DMS153 treated with DMSO at 0.1 percent for 48 hours (cell line): ENCODE data around the gene EVL.
A peak's percentile ranks its signal among the peaks of the same experiment; 100 is the strongest.
"Not testable (repeated sequence)": the region's sequence is repeated elsewhere in the genome, so short reads cannot be mapped to it uniquely, and the experiment has no call there.

ENCODE experiments used
- DNase-seq: peaks from one replicate; lab custom pipeline; 2025; ENCODE audit not compliant: unreplicated experiment; lab: John Stamatoyannopoulos, UW

The EVL gene

GRCh38 chr14:100159865-100160533, 94.8 kb downstream of the EVL start:
- no peak for DNase-seq

GRCh38 chr14:100160534-100160916, 95.3 kb downstream of the EVL start:
- no peak for DNase-seq

- DNase-seq, result no peak
These were observed 100.2 kb downstream of the EVL start for GRCh38 chr14:100165376-100165775.

GRCh38 chr14:100165831-100166440, 100.7 kb downstream of the EVL start:
- no peak for DNase-seq

DNA sequence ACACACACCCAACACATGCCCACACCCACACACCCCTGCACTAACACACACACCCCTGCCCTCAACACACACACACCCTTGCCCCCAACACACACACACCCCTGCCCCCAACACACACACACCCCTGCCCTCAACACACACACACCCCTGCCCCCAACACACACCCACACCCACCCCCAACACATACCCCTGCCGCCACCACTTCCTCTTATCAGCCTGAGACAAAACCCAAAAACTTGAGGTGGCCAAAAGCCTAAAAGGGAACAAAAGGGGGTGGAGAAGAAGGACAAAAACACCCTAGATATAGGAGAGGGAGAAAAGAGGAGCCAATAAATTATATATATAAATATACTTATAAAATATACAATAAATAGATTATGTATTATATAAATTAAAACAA, 103.3 kb downstream of the EVL start:
- DNase-seq, result no peak

DNA sequence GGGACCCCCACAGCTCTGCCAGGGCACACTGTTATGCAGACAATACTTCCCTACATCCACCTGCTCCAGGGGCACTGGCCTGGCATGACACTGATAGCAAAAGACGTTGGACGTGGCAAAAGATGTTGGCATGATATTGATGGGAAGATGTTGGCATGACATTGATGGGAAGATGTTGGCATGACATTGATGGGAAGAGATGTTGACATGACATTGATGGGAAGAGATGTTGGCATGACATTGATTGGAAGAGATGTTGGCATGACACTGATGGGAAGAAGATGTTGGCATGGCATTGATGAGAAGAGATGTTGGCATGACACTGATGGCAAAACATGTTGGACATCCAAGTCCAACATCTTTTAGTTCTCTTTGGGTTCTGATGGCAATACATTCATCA, 105.7 kb downstream of the EVL start:
- DNase-seq, result no peak

GRCh38 chr14:100172811-100173210, 107.6 kb downstream of the EVL start:
- no peak for DNase-seq

DNA sequence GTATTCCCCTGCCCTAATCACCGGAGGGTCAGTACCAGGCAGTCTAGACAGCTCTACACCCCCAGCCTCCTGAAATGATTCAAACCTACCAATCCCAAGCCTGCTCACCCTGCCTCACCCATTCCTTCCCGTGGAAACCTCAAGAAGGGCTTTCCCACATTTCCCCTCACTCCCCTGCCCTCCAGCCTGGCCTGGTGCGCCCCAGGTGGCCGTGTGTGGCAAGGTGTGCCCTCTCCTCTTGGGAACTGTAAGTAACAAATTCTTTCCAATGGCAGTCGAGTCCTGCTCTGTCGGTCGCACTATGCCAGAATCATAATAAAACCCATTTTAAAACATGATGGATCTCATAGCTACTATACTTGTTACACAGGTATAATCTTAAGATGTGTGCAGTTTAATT, 108.1 kb downstream of the EVL start:
- no peak for DNase-seq

DNA sequence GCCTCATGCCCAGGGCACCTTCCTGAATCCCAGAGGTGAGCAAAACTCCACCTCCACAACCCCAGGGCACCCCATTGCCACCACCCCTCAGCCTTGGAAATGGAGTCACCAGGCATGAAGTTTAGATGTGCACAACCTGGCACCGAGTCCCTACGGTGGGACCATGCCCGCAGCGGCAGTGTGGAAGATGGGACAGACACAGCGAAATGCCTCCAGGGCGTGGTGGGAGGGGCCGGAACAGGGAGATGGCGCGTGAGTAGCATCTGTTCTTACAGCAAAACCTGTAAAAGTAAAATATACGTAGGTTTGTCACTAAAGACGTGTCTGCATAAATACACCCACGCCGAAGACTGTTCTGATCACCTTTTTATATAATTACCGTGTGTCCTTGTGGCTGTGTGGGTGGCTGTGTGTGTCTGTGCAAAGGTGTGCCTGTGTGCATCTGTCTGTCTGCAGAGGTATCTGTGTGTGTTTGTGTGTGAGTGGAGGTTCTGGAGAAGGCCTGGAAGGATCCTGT, 111.6 kb downstream of the EVL start:
- DNase-seq, result no peak

GRCh38 chr14:100178691-100179090, 113.5 kb downstream of the EVL start:
- no peak for DNase-seq

DNA sequence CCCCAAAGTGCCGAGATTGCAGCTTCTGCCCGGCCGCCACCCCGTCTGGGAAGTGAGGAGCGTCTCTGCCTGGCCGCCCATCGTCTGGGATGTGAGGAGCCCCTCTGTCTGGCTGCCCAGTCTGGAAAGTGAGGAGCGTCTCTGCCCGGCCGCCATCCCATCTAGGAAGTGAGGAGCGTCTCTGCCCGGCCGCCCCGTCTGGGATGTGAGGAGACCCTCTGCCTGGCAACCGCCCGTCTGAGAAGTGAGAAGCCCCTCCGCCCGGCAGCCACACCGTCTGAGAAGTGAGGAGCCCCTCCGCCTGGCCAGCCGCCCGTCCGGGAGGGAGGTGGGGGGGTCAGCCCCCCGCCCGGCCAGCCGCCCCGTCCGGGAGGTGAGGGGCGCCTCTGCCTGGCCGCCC, 115.4 kb downstream of the EVL start:
- DNase-seq, result not testable (repeated sequence)

DNA sequence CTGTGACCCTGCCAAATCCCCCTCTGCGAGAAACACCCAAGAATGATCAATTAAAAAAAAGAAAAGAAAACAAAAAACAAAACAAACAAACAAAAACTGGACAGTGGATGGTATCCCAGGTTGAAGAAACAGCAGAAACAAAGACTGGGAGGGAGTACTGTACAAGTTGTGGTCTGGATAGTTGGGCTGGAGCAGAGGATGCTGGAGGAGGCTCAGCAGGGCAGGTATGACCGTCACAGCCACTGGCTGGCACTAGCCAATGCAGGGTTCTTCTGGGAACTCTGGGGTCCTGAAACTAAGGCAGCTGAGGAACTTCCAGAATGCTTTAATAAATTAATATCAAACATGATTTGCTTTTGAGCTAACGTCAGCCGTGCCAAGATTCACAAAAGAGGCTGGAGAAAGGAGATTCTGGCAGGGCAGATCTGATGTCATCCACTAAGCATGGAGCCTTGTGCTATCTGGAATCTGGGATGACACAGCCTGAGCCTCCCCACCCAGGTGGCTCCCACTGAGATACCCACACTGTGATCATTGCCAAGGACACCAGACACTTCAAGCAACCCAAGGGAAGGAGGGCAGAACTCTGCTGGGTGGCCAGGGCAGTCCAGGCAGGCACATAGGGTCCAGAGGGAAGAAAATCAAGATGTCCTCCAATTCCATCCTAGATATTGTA, 116.8 kb downstream of the EVL start:
- DNase-seq, result not testable (repeated sequence)

DNA sequence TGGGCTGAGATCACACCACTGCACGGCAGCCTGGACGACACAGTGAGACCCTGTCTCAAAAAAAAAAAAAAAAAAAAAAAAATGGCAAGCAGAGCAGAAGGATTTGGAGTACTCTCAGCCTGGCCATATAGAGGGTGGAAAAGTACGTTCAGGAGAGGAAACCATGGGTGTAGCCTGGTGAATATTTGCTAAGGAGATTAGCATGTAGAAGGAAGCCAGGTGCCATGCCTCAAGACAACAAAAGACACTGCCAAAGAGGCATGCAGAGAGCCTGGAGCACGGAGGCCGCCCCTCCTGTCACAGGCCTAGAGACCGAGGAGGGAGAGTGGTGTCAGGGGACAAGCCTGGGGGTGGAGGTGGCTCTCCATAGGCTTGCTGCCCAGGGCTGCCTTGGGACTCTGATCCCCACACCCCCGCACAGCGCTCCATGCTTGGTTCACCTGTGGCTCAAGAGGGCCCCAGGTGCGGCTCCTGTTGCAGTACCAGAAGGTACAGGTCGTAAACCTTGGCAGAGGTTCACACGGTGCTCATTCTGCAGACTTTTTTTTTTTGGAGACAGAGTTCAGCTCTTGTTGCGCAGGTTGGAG, 122.1 kb downstream of the EVL start:
- DNase-seq, result no peak

- no peak for DNase-seq
These were observed 123.3 kb downstream of the EVL start for GRCh38 chr14:100188392-100189030.

DNA sequence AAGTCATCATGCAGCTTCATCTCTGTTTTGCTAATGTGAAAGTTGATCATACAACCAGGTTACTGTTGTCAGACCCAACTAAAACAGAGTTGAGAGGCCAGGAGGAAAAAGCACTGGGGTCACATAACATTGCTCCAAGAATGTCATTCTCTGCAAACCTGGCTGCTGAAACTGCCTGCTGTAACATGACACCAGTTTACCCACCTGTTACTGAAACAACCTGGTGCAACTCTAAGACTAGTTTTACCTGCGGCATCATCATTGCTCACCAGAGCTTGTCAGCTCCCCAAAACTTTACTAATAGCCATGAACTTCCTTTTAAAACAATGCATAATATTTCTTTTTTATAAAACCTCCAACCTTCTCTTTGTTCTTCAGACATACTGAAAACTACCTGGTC, 124.9 kb downstream of the EVL start:
- DNase-seq, result no peak

DNA sequence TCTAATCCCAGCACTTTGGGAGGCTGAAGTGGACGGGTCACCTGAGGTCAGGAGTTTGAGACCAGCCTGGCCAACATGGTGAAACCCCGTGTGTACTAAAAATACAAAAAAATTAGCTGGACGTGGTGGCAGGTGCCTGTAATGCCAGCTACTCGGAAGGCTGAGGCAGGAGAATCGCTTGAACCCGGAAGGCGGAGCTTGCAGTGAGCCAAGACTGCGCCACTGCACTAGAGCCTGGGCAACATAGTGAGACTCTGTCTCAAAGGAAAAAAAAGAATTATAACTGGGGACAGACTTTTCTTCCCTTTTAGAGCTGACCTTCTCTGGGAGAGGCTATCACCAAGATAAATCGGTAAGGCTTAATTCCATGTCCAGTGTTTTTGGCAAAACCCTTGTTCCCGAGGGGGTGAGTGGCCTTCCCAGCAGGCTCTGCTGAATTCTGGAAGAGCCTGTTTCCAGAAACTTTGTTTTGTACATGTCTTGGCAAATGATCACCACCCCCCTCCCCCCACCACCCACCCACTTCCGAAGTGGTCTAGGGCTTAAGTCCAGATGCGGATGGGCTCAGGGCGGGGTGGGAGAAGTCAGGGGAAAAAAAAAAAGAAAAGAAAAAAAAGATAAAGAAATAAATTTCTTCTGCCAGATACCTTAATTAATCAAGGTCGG, 126.5 kb downstream of the EVL start:
- no peak for DNase-seq

- no peak for DNase-seq
These were observed 127.0 kb downstream of the EVL start for GRCh38 chr14:100192250-100192671.

DNA sequence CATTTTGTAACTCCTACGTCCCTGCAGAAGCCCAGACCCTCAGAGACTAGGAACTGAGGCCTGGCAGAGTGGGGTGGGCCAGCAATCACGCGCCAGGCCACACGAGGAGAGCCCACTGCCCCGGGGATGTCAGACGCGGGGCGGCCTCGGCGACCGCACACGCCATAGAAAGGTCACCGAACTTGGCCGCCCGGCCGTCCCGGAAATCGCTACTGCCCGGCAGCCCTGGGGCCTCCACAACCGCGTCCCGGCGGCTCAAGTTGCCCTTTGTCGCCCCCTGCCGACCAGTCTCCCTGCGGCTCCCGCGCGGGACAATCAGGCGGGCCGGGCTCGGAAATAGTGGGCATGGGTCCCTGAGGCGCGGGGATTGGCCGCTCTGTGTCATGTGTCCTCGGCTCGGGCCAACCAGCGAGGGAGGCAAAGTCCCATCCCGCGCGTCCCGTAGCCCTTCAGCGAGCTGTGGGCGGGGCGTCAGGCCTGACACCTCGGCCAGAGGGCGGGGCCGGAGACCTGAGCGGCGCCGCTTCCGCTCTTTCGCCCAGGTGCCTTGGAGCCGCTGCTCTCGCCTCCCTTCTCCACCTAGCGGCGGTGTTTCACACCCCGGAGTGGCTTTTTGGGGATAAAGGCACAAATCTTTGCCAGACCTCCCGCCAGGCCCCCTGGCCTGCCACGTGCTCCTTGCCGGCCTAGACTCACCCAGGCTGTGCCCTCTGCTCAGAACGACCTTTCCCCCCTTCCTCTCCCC, 127.6 kb downstream of the EVL start:
- DNase-seq, result peak; percentile 82
